Keratinocyte (primary cell): ENCODE measurements around the gene ZNF726. TPM values are rescaled to one million over a fixed set of nuclear protein-coding genes. Genes with fewer than 3 reads are reported as not detected.

Experiments
- DNase-seq: peaks from one replicate; pipeline ENCODE4 v3.0.0-alpha.2; 2011; ENCODE audit warnings: low read depth, missing footprints, low spot score
- FAIRE-seq: peaks from 2 replicates; lab custom pipeline; 2011; peaks lifted over from hg19 to GRCh38; lab: Jason Lieb, UNC
- H2AFZ ChIP-seq: 2 replicates; pipeline ENCODE4 v1.6.0; 2012; ENCODE audit warnings: low read length, control low read depth, inconsistent platforms; ENCODE audit not compliant: control insufficient read depth
- H3K27ac ChIP-seq: 2 replicates; pipeline ENCODE4 v1.5.1; 2011; ENCODE audit warnings: low read length; ENCODE audit not compliant: control insufficient read depth, insufficient read depth
- H3K27me3 ChIP-seq: 3 replicates; pipeline ENCODE4 v1.6.0; 2011; ENCODE audit warnings: low read length; ENCODE audit not compliant: control insufficient read depth, insufficient read depth; ENCODE audit errors: extremely low read depth
- H3K36me3 ChIP-seq, 2 experiments: 2 replicates in 1 of 2; 3 replicates in 1 of 2; pipeline ENCODE4 v1.5.1; 2011; ENCODE audit warnings: low read length in 2 of 2, mild to moderate bottlenecking in 1 of 2; ENCODE audit not compliant: control insufficient read depth in 2 of 2, insufficient read depth in 2 of 2; ENCODE audit errors: extremely low read depth in 1 of 2
- H3K4me1 ChIP-seq: 3 replicates; pipeline ENCODE4 v1.5.1; 2011; ENCODE audit warnings: low read length; ENCODE audit not compliant: control insufficient read depth, insufficient read depth; ENCODE audit errors: extremely low read depth
- H3K4me2 ChIP-seq: 3 replicates; pipeline ENCODE4 v1.6.0; 2011; ENCODE audit warnings: low read depth, low read length; ENCODE audit not compliant: control insufficient read depth, insufficient read depth; ENCODE audit errors: extremely low read depth
- H3K4me3 ChIP-seq, 3 experiments: fragments of 200-600 bp in 1 of 3; sonication (generic) in 1 of 3; 2 replicates in 2 of 3; 3 replicates in 1 of 3; pipeline ENCODE4 v1.5.1; 2011 to 2016; ENCODE audit warnings: low read length in 3 of 3, mild to moderate bottlenecking in 3 of 3, control low read depth in 2 of 3, inconsistent platforms in 1 of 3, low read depth in 1 of 3, mixed read lengths in 1 of 3, mixed run types in 1 of 3, moderate library complexity in 1 of 3; ENCODE audit not compliant: control insufficient read depth in 2 of 3, insufficient read depth in 2 of 3; ENCODE audit errors: extremely low read depth in 1 of 3
- H3K79me2 ChIP-seq: 2 replicates; pipeline ENCODE4 v1.6.0; 2012; ENCODE audit warnings: low read length; ENCODE audit not compliant: control insufficient read depth, insufficient read depth
- H3K9ac ChIP-seq: 3 replicates; pipeline ENCODE4 v1.6.0; 2011; ENCODE audit warnings: low read length; ENCODE audit not compliant: control insufficient read depth, insufficient read depth; ENCODE audit errors: extremely low read depth
- H3K9me1 ChIP-seq: 3 replicates; pipeline ENCODE4 v1.6.0; 2011; ENCODE audit warnings: low read length; ENCODE audit not compliant: control insufficient read depth, insufficient read depth; ENCODE audit errors: extremely low read depth
- H3K9me3 ChIP-seq: 2 replicates; pipeline ENCODE4 v1.5.1; 2012; ENCODE audit warnings: low read depth, low read length; ENCODE audit not compliant: control insufficient read depth
- H4K20me1 ChIP-seq: 3 replicates; pipeline ENCODE4 v1.6.0; 2011; ENCODE audit warnings: low read length; ENCODE audit not compliant: control insufficient read depth, insufficient read depth; ENCODE audit errors: extremely low read depth
- EZH2 ChIP-seq: IDR thresholded peaks from one replicate; pipeline ENCODE4 v1.6.1; 2012; ENCODE audit warnings: inconsistent platforms, mild to moderate bottlenecking, low read length, moderate library complexity
- dilution Hi-C: fragments of 300-500 bp; cut with MboI; formaldehyde crosslinking; loops from one replicate; pipeline ENCODE4 v1.7.0; 2020; ENCODE audit warnings: low sequenced_read_pairs; ENCODE audit not compliant: extremely low pct_ligation_motif_present
- polyA plus RNA-seq, 5 experiments: library from polyadenylated mRNA; depleted of rRNA in 3 of 5; stranded (reverse) in 3 of 5; stranded (forward) in 1 of 5; unstranded in 1 of 5; fragments of >200 nt; gene quantifications; 1 replicate in 1 of 5; 2 replicates in 3 of 5; 3 replicates in 1 of 5; pipeline versions ENCODE4 v1.2.1 to v1.2.3, GENCODE V29; 2011 to 2012; ENCODE audit warnings: missing spikeins in 2 of 5, low read depth in 1 of 5, low replicate concordance in 1 of 5
- TF ChIP-seq, protein P1 (sequence below), 3 experiments: IDR thresholded peaks in 1 of 3; conservative IDR thresholded peaks in 1 of 3; optimal IDR thresholded peaks in 1 of 3; 2 replicates in 2 of 3; 3 replicates in 1 of 3; pipeline versions ENCODE3 to v1.5.1; 2011; ENCODE audit warnings: low read length in 3 of 3, mild to moderate bottlenecking in 3 of 3, moderate library complexity in 2 of 3, control low read depth in 1 of 3, inconsistent platforms in 1 of 3; ENCODE audit not compliant: insufficient read depth in 2 of 3; ENCODE audit errors: extremely low read depth in 1 of 3

Gene ZNF726
- polyA plus RNA-seq, 1 donor (not counting 4 experiments of a cell fraction or from before 2014, with no cell fraction given): 1.6 TPM

- peaks cover 3% of the 10 kb centered on the region for H3K9me3 ChIP-seq
- H3K27ac ChIP-seq: no peak overlapping the region
- H3K9me1 ChIP-seq: no peaks in the 10 kb centered on the region
- dilution Hi-C loops: no loop called here
- no peaks in the 10 kb centered on the region for H3K4me1 ChIP-seq
- H3K79me2 ChIP-seq: no peaks in the 10 kb centered on the region
- H3K4me2 ChIP-seq: no peak overlapping the region
- no peaks in the 10 kb centered on the region for H3K36me3 ChIP-seq
- TF ChIP-seq, protein P1, sequence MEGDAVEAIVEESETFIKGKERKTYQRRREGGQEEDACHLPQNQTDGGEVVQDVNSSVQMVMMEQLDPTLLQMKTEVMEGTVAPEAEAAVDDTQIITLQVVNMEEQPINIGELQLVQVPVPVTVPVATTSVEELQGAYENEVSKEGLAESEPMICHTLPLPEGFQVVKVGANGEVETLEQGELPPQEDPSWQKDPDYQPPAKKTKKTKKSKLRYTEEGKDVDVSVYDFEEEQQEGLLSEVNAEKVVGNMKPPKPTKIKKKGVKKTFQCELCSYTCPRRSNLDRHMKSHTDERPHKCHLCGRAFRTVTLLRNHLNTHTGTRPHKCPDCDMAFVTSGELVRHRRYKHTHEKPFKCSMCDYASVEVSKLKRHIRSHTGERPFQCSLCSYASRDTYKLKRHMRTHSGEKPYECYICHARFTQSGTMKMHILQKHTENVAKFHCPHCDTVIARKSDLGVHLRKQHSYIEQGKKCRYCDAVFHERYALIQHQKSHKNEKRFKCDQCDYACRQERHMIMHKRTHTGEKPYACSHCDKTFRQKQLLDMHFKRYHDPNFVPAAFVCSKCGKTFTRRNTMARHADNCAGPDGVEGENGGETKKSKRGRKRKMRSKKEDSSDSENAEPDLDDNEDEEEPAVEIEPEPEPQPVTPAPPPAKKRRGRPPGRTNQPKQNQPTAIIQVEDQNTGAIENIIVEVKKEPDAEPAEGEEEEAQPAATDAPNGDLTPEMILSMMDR (optimal IDR thresholded peaks at IDR 0.05 in 1 of 3, IDR thresholded peaks at IDR 0.05 in 1 of 3, conservative IDR thresholded peaks at IDR 0.05 in 1 of 3; ENCODE audit: extremely low read depth in 1 of 3, insufficient read depth in 2 of 3, low read length in 3 of 3): no peak
- no peak for TF ChIP-seq EZH2
- H3K4me3 ChIP-seq: no peak overlapping the region
- FAIRE-seq (no peak), DNase-seq (no peak)
- H3K9ac ChIP-seq: no peak overlapping the region
- H2AFZ ChIP-seq: no peak overlapping the region
- H4K20me1 ChIP-seq: no peaks in the 10 kb centered on the region
- H3K27me3 ChIP-seq: no peaks in the 10 kb centered on the region
These were observed 63.4 kb downstream of the ZNF726 start for GRCh38 chr19:23978068-23978467.

- H3K36me3 ChIP-seq: no peaks in the 10 kb centered on the region
- H3K4me1 ChIP-seq: no peaks in the 10 kb centered on the region
- no peaks in the 10 kb centered on the region for H3K27me3 ChIP-seq
- no peak overlapping the region for H2AFZ ChIP-seq
- H3K27ac ChIP-seq: no peak overlapping the region
- H3K4me3 ChIP-seq: no peak overlapping the region
- no peaks in the 10 kb centered on the region for H3K79me2 ChIP-seq
- H3K9me1 ChIP-seq: no peaks in the 10 kb centered on the region
- no peak for DNase-seq
- TF ChIP-seq EZH2: no peak
- TF ChIP-seq, protein P1 (optimal IDR thresholded peaks at IDR 0.05 in 1 of 3, IDR thresholded peaks at IDR 0.05 in 1 of 3, conservative IDR thresholded peaks at IDR 0.05 in 1 of 3; ENCODE audit: extremely low read depth in 1 of 3, insufficient read depth in 2 of 3, low read length in 3 of 3): no peak
- no peak overlapping the region for H3K4me2 ChIP-seq
- H3K9me3 ChIP-seq: peaks cover 3% of the 10 kb centered on the region
- dilution Hi-C loops: no loop called here
- no peak overlapping the region for H3K9ac ChIP-seq
- no peaks in the 10 kb centered on the region for H4K20me1 ChIP-seq
- no peak for FAIRE-seq
These were observed 66.1 kb downstream of the ZNF726 start for GRCh38 chr19:23980805-23981204.
